ENCODE results near the gene HIF1A.
"Not testable (repeated sequence)": the region's sequence is repeated elsewhere in the genome, so short reads cannot be mapped to it uniquely, and the experiment has no call there.

Gene HIF1A

DNA sequence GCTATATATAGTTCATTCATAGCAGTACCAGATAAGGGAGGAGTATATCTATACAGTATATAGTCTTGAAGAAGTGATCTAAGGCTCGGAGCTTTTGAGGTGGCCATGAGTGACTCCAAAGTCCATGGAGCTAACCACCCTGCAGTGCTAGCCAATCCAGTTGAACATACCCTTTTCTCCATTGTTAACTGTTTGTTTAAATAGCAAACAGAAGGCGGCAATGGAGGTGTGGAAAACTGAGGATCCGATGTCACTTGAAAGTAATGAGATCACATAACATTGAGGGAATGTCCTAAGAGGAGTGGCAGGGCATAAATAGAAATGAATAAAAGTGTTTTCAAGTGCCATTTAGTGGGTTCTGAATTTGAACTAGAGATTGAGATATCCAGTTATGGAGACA is 54.6 kb downstream of the HIF1A start:
- no peak for DNase-seq

DNA sequence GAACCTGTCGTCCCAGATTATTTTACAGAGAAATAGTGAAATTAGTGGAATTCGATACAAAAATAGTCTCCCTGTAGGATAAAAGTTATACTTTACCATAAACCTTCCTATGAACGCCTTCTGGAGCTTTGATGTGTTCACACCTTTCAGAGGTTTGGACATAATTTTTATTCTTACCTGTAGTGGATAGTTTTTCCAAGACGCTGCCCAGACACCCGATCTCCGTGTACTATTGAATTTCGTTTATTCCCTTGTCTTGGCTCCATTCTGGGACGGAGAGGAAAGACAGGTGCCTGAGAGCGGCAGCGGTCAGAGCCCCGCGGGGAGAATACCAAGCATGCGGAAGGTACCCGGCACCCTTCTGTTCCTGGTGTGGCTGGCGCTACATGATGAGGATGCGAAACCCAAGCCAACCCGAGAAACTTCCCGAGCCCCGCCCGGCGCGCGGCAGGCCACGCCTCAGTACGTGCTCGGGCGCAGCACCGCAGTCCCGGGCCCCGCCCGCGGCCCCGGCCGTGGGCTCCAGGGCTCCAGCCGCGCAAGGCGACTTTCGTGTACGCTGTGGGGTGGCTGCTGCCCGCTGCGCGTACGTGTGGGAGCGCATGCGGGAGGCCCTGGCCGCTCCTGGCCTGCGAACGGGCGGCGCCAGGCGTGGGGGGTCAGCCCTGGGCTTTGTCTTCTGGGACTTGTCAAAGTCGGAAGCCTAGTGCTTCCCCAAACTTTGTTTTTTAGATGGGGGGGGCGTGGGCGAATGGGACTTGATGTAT is 55.6 kb downstream of the HIF1A start:
- DNase-seq = peak; percentile 86 to 90

DNA sequence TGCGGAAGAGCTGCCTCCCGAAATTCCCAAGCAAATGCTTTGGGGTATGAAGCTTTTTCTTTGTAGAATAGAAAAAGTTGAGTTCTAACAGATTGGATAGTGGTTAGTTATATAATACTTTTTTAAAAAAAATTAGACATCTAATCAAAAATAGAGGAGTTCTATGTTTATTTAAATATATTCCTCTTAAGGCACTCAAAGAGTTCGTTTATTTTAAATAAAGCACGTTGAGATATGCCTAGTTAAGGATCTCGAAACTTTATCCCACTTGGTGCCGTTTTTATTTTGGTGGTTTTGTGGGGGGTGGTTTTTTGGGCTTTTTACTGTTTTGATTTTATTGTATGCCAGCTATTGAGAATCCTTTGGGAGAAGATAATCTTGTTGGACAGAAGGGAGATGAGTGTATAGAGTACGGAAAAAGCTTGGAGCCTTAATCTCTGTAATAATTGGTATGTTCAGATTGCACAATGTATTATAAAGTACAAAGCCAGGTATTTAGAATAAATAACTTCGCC is 56.2 kb downstream of the HIF1A start:
- no peak for DNase-seq

DNA sequence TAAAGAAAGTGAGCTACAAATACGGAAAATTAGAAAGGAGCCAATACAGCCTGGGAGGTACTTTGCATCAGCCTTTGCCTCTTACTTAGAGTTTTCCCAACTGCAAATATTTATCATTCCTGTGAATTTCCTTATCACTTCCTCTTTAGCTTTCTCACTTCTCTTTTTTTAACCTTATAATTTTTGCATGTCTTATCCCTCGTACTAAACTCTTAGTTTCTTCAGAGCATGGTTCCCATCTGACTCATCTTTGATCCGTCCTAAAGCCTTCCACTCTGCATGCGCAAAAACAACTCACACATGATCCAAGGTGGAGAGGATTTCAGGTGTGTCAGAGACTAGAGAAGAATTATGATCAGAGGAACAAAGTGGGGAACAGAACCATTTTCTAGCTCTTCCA is 57.3 kb downstream of the HIF1A start:
- no peak for DNase-seq

DNA sequence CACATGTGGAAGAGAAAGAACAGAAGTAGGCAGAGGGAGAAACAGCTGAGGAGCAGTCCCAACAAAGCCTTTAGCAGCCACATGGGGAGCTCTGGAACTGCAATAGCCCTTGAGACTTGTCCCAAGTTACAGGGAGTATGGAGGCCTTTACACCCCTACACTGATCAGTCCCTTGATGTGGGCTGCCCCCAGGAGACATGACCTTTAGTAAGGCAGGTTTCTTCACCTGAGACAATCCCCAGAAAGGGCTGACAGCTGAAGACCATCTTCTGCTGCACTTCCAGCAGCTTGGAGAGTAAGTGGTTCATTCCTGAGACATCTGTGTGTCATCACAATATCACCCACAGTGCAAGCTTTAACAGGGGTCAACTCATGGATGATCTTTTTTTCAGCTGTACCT is 58.3 kb downstream of the HIF1A start:
- no peak for DNase-seq

DNA sequence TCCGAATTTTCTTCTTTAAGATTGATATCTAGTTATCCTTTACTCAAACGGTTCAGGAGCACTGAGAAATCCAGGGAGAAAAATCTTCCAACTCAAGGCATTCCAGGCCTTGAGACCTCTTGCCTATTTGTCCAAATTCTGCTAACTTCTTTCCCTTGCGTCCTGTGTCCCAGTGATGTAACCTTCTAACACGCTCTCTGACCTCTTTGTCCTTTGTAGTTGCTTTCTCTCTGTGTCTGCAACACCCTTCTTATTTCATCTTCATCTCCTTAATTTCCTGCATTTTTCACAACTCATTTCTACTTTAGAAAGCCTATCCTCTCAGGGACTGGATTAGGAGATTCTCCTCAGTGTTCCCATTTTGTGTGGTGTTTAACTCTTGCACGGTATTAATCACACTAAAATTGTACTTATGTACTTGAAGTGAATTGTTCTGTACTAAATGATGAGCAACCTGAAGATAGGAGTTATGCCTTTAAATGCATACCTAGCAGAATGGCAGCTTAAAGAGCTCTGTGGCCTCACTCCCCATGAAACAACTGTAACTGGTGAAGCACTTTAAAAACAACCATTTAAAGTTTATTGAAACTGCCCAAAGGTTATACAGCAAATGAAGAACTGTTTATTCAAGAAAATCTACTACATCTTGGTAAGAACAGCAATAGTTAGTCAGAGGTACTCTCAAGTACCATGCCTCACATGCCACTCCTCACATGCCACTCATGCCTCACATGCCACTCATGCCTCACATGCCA is 59.5 kb downstream of the HIF1A start:
- no peak for DNase-seq

DNA sequence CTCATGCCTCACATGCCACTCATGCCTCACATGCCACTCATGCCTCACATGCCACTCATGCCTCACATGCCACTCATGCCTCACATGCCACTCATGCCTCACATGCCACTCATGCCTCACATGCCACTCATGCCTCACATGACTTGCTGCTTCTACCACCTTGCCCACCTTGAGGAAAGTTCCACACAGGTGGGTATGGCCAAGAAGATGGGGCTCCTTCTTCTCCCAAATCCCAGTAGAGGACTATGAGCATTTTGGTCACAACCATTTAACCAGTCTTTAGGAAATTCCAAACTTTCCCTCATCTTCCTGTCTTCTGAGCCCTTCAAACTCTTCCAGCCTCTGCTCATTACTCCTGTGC is 60.0 kb downstream of the HIF1A start:
- not testable (repeated sequence) for DNase-seq

DNA sequence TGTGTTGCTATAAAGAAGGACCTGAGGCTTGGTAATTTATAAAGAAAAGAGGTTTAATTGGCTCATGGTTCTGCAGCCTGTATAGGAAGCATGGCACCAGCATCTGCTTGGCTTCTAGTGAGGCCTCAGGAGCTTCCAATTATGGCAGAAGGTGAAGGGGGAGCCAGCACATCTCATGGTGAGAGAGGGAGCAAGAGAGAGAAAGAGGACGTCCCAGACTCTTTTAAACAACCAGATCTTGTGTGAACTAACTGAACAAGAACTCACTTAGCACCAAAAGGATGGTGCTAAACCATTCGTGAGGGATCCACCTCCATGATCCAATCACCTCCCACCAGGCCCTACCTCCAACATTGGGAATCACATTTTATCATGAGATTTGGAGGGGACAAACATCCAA is 60.8 kb downstream of the HIF1A start:
- no peak for DNase-seq

DNA sequence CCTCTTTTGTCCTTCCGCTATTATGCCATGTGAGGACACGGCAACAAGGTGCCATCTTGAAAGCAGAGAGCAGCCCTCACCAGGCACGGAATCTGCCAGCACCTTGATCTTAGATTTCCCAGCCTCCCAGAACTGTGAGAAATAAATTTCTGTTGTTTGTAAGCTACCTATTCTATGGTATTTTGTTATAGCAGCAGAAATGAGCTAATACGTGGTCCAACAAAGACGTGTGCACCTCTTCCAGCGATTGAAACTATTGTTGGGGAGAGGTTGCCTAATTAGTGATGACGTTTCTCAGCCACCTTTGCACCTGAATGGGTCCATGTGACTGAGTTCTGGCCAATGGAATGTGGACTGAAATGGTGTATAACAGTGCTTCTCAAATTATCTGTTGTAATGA is 64.6 kb downstream of the HIF1A start:
- no peak for DNase-seq

DNA sequence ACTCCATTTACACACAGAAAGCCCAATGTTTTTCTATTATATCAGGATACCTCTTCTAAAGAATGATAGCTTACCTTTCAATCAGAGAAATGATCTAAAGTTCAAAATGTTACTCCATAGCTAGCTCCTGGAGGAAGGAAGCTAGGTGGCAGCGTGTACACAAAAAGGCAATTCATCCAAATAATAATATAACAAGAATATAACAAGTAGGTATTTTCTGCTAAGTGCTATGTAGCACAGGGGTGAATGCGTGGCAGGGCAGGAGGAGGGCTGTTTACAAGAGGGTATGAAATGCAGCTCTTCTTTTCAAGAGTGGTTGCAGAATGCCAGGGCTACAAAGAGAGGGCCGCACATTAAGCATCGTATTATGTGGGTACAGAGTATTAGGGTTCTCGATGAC is 66.2 kb downstream of the HIF1A start:
- no peak for DNase-seq

DNA sequence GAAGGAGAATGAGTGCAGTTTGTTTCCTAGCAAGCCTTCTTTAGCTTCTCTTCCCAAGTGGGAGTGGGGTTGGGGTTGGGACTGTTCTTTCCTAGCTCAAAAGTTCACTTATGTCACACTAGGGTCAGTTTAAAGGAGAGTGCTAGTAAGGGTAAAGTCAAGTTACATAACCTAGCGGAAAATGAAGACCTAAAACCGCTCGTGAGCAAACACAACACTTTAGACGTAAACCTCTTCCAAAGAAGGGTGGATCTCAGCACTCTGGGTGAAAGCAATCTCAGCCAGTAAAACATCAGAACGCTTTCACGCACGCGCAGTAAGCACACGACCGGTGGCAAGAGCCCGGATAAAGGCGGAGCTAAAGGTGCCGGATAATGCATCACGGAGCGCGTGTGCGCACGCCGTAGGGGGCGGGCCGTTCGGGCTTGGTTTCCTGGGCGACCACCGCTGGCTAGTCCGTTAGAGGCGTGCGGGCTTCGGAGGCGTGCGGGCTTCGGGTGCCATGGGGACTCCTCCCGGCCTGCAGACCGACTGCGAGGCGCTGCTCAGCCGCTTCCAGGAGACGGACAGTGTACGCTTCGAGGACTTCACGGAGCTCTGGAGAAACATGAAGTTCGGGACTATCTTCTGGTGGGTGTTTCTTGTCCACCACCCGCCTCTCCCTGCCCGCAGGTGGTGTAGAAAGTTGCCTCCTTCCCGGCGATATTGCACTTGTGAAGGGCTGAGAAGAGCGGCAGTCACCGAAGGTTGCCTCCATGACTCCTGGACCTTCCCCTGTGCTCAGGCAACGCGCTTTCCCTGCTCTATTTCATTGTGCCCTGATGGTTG is 66.9 kb downstream of the HIF1A start, which contains the start of gene SNAPC1:
Gene SNAPC1 (plus strand): TSS at position 462 of the 828 bp plus-strand sequence. CDS start 41 bp downstream, at position 503.
- DNase-seq = peak; percentile 97 to 98

DNA sequence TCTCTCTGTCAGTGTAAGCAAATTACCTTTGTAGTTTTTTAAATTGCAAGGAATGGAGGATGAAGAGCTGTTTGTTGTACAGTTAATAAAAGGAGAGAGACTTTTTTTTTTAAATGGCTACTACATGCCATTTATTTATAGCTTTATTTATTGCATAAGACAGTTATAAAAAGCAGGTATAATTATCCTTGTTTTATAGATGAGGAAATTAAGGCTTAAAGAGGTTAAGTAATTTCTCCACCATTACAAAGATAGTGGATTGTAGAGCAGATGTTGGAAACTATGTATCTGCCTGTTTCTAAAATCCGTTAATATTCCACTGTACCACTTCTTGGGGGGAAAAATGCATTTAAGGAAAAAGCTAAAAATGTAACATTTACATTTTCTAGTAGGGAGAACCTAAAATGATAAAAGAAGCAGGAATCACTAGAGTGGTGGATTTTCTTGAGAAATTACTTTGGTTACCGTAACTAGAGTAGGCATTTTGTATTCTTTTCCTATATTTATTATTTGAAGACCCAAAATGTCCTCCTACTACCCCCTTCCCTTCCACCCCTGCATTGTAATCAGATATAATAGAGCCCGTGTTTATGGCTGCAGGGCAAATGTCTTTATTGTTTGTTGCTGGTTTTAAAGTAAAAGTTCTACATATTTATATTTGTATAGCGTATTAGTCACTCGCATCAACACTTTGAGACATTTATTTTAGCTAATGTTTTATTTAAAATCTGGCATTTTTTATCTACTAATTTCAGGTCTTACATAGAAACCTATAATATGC is 69.2 kb downstream of the HIF1A start:
- DNase-seq = no peak

DNA sequence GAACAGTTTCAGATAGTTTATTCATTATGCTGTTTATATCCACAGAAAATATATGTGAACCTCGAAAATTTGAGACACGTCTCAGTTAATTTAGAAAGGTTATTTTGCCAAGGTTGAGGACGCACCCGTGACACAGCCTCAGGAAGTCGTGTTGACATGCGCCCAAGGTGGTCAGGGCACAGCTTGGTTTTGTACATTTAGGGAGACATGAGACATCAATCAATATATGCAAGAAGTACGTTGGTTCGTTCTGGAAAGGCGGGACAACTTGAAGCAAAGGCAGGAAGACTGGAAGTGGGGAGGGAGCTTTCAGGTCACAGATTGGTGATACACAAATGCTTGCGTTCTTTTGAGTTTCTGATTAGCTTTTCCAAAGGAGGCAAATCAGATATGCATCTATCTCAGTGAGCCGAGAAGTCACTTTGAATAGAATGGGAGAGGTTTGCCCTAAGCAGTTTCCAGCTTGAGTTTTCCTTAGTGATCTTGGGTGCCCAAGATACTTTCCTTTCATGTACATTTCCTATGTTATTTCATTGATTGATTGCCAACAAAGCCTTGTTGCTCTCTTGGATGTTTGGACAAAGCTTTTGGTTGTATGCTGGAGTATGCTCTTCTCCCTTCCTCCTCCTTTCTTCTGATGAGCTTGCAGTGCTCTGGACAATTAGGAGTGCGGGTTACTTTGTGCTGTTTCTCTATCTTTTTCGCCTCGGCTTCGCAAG is 70.1 kb downstream of the HIF1A start:
- DNase-seq = no peak

DNA sequence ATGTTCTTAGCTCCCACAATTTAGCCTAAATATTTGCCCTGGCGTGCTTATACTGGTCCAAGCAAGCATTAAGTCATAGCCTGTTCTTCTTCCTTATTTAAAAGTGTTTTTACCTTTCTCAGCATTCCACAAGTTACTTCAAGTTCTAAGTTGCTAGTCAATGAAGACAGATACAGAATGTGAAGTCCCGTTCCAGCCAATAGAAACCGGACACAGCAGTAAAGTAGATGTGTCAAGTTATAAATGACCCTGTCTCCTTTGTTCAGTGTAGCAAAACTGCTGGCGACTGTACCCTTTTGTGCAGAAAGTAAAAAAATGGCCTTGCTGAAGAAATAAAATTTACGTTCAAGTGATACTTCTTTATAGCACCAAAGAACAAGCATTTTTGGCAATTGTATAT is 70.8 kb downstream of the HIF1A start:
- no peak for DNase-seq

DNA sequence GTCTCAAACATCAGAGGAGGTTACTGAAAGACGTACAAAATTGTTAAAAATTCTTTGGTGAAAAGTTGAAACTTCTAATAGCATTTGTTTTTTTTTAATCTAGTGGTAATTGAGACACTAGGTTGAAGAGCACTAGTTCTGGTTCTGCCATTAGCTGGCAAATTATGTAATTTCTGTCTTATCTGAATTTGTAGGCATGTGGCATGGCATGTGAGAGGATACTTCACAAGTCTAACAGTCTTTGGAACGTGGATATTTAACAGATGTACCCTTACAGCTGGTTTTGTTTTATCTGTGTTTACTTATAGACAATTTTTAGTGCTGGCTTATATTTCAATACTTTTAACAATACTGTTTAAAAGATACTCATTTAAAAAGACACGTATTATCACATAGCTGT is 72.9 kb downstream of the HIF1A start:
- no peak for DNase-seq

DNA sequence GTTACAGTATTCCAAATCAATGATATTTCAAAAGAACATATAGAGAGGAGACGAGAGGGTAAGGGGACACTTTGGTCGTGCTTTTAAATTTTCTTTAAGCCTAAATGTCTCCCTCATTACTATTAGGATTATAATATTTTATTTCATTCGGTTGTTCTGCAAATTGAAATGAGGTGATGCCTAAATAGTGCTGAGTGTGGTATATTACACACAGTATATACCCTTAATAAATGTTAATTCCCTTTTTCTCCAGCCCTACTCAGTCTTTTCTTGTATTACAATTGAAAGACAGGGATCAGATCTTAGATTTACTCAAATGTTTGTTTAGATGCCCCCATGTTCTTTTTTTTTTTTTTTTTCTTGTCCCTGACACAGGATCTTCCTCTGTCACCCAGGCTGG is 74.6 kb downstream of the HIF1A start:
- no peak for DNase-seq

DNA sequence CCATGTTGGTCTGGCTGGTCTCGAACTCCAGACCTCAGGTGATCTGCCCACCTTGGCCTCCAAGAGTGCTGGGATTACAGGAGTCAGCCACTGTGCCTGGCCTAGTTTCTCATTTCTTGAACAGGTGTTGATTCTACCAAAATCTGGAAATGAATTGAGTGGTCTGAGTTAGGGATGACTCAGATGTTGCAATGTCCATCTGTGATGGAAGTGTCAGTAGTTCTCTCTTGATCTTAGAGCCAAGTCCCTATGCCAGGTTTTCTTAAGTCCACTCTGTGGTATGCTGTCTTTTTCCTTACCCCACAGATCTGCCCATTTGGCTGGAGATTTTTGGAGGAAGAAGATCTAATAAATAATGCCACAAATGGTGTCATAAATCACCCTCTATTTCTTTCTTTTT is 79.5 kb downstream of the HIF1A start:
- no peak for DNase-seq

DNA sequence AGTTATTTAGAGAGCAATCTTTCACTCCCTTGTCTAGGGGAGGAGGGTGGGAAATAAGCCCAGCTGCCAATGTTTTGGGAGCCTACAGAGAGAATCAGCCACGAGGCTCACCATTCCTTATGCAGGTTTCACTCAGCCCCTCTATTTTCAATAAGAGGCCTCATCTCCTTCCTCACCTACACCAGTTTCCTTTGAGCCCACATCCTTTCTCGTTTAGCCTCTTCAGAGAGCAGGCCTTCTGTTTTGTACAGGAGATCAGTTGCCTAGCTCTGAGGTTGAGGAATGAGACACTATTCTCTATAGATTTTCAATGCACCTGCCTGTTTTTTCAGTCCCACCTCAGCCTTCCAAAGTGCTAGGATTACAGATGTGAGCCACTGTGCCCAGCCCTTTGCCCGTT is 84.8 kb downstream of the HIF1A start:
- DNase-seq = no peak

DNA sequence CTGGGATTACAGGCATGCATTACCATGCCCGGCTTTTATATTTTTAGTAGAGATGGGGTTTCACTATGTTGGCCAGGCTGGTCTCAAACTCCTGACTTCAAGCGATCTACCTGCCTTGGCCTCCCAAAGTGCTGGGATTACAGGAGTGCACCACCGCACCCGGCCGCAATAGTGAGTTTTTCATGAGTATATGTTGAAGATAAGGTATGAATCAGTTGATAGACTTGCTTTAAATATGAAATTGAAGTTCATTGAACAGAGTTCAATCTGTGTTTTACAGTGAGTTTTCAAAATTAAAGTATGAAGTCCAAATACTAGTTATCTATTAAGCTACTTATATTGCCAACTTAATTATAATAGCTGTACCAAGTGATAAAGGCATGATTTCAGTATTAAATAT is 102.0 kb downstream of the HIF1A start:
- DNase-seq = no peak
